Ishikawa (cell line): Measurements from ENCODE around the gene PANX1.

ENCODE experiments used
- CEBPB ChIP-seq: IDR thresholded peaks from 2 replicates; pipeline ENCODE4 v1.6.1; 2012
- CREB1 ChIP-seq: IDR thresholded peaks from 2 replicates; pipeline ENCODE4 v1.6.1; 2012; ENCODE audit warnings: low read depth
- EGR1 ChIP-seq: IDR thresholded peaks from 2 replicates; pipeline ENCODE4 v1.6.1; 2012
- EP300 ChIP-seq: IDR thresholded peaks from 2 replicates; pipeline ENCODE4 v1.6.1; 2012; ENCODE audit warnings: borderline replicate concordance
- FOXM1 ChIP-seq: IDR thresholded peaks from 2 replicates; pipeline ENCODE4 v1.6.1; 2012; ENCODE audit warnings: low read depth, borderline replicate concordance
- NFIC ChIP-seq: IDR thresholded peaks from 2 replicates; pipeline ENCODE4 v1.6.1; 2012
- RAD21 ChIP-seq: IDR thresholded peaks from 2 replicates; pipeline ENCODE4 v1.6.1; 2012; ENCODE audit warnings: low read depth
- REST ChIP-seq: IDR thresholded peaks from 2 replicates; pipeline ENCODE4 v1.6.1; 2012; ENCODE audit warnings: low read depth, mild to moderate bottlenecking
- TAF1 ChIP-seq: IDR thresholded peaks from 2 replicates; pipeline ENCODE4 v1.6.1; 2012; ENCODE audit warnings: low read depth, mild to moderate bottlenecking
- TCF12 ChIP-seq: IDR thresholded peaks from 2 replicates; pipeline ENCODE4 v1.6.1; 2012; ENCODE audit warnings: low read depth
- TEAD4 ChIP-seq: IDR thresholded peaks from 2 replicates; pipeline ENCODE4 v1.6.1; 2012
- YY1 ChIP-seq: IDR thresholded peaks from 2 replicates; pipeline ENCODE4 v1.6.1; 2012; ENCODE audit warnings: low read depth
- ZBTB7A ChIP-seq: IDR thresholded peaks from 2 replicates; pipeline ENCODE4 v1.6.1; 2012; ENCODE audit warnings: low read depth
- TF ChIP-seq, protein P1 (sequence below): IDR thresholded peaks from 2 replicates; pipeline ENCODE4 v1.6.1; 2012
- TF ChIP-seq, protein P2 (sequence below): IDR thresholded peaks from 2 replicates; pipeline ENCODE4 v1.6.1; 2012

The PANX1 gene

DNA sequence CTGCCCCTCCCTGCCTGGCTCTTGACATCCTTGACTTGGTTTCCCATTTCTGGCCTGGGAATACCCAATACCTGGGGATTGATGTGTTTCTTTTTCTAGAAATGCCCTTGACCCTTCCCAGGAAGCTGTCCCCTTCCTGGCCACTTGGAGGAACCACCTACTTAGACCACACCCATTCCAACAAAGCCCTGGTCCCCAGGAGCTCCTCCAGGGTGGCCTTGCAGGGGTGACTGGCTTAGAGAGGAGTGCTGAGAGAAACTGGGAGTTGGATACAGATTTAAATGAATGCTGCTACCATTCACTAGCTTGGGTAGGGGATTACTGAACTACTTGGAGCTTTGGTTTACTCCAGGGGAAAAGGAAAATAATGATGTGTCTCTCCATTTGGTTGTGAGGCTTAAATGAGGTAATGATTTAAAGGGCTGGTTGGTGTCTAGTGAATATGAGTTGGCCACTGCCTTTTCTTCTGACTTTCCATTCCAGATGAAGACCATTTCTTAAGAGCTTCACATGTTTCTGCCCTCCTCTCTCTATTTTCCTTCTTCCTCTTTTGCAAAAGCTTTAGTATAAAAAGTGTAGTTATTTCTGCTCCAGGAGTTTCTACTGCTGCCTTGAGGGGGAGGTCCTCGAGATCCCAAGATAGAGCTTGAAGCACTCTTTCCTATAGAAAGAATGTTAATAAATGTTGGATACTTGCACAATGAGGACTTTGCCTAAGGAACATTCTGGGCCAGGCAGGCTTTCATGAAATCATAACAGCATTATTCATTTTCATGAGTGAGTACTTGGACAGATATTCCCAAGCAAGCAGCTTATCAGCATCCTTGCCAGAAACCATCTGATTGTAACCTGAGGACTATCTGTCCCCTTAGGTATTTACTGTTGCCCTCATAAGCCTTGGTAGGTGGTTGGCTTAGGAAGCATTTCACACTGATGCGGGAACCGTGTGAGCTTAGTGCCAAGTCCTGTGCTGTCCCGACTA is 22.4 kb downstream of the PANX1 start:
- TF ChIP-seq CREB1 = no peak
- no peak for TF ChIP-seq EP300
- TF ChIP-seq TAF1 = no peak
- TF ChIP-seq TCF12 = no peak
- no peak for TF ChIP-seq TEAD4
- no peak for TF ChIP-seq NFIC
- no peak for TF ChIP-seq REST
- no peak for TF ChIP-seq CEBPB

- TF ChIP-seq CEBPB = no peak
- no peak for TF ChIP-seq RAD21
- TF ChIP-seq EGR1 = no peak
These were observed 23.4 kb downstream of the PANX1 start for GRCh38 chr11:94151903-94152677.

DNA sequence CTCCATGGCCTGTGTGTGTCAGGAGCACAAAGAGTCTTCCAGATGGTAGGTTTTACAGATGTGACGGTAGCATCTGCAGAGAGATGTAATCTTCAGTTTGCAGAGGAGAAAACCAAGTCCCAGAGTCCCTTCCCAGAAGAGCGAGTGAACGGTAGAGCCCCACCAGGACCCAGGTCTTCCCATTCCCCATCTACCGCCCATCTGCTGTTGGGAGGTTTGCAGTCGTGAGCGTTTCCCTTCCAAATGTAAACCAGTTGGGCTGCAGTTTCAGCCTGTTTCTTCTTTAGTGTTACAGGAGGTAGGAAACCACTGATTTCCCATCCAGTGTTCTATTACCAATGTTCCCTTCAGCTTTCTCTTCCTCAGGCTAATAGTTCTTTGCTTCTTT is 24.0 kb downstream of the PANX1 start:
- TF ChIP-seq TCF12 = no peak
- no peak for TF ChIP-seq TAF1
- TF ChIP-seq, protein P1, sequence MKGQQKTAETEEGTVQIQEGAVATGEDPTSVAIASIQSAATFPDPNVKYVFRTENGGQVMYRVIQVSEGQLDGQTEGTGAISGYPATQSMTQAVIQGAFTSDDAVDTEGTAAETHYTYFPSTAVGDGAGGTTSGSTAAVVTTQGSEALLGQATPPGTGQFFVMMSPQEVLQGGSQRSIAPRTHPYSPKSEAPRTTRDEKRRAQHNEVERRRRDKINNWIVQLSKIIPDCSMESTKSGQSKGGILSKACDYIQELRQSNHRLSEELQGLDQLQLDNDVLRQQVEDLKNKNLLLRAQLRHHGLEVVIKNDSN = no peak

- no peak for TF ChIP-seq EGR1
These were observed 24.7 kb downstream of the PANX1 start for GRCh38 chr11:94153320-94153719.

GRCh38 chr11:94154095-94154856 is 25.6 kb downstream of the PANX1 start:
- TF ChIP-seq TEAD4 (no peak), ZBTB7A (no peak)

DNA sequence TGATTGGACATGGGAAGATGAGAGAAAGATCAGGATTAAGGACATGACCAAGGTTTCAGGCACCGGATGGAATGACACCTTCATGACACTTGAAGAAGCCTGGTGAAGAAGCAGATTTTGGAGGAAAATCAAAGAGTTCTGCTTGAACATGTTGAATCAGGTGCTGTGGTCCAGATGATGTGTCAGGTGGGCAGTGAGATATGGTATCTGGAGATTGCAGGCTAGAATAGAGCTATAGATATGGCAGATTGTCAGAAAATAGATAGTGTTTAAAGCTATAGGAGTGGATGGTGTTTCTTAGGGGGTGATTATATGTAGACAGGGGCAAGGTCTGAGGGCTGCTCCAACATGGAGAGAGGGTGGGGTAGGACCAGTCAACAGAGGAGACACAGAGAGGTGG is 40.2 kb downstream of the PANX1 start:
- TF ChIP-seq, protein P1 = no peak

GRCh38 chr11:94169516-94169915 is 40.9 kb downstream of the PANX1 start:
- TF ChIP-seq TAF1 = no peak
- TF ChIP-seq RAD21 = no peak
- no peak for TF ChIP-seq YY1
- TF ChIP-seq EP300 = no peak

DNA sequence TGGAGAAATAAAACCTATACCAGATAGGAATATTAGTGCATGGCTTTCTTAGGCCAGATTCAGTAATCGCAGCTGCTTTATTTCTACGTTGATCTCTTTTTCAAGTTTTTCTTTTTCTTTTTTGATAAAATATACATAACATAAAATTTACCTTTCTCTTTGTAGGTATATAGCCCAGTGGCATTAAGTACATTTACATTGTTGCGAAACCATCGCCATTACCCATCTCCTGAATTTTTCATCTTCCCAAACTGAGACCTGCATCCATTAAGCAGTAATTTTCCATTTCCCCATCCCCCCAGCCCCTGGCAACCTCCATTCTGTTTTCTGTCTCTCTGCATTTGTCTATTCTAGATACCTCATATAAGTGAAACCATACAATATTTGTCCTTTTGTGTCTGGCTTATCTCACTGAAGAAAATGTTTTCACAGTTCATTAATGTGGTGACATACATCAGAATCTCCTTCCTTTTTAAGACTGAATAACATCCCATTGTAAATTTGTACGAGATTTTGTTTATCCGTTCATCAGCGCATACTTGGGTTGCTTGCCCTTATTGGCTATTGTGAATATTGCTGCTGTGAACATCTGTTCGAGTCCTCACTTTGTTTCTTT is 41.4 kb downstream of the PANX1 start:
- TF ChIP-seq, protein P1 = no peak
- no peak for TF ChIP-seq REST
- no peak for TF ChIP-seq TCF12
- no peak for TF ChIP-seq NFIC
- TF ChIP-seq TAF1 = no peak
- TF ChIP-seq ZBTB7A = no peak
- no peak for TF ChIP-seq FOXM1
- no peak for TF ChIP-seq EP300
- TF ChIP-seq TEAD4 = no peak
- no peak for TF ChIP-seq RAD21
- no peak for TF ChIP-seq EGR1
- TF ChIP-seq, protein P2, sequence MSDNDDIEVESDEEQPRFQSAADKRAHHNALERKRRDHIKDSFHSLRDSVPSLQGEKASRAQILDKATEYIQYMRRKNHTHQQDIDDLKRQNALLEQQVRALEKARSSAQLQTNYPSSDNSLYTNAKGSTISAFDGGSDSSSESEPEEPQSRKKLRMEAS = no peak
- no peak for TF ChIP-seq YY1
- TF ChIP-seq CREB1 = no peak
- no peak for TF ChIP-seq CEBPB
